Stimulated activated CD8-positive, alpha-beta memory T cell treated with anti-CD3 and anti-CD28 coated beads, Interleukin-7, amount 100 ng/mL, for 24 hours (primary cell): Measurements from ENCODE around the gene KIF24.
"Not testable (repeated sequence)": the region's sequence is repeated elsewhere in the genome, so short reads cannot be mapped to it uniquely, and the experiment has no call there.

Source experiments
- DNase-seq: peaks from one replicate; pipeline ENCODE4 v3.0.0-alpha.2; 2020; ENCODE audit warnings: low read depth

Gene KIF24

GRCh38 chr9:34328500-34328986 is 525 bp downstream of the KIF24 start:
- no peak for DNase-seq

- no peak for DNase-seq
Observed at GRCh38 chr9:34326690-34327089, 2.4 kb downstream of the KIF24 start.

DNA sequence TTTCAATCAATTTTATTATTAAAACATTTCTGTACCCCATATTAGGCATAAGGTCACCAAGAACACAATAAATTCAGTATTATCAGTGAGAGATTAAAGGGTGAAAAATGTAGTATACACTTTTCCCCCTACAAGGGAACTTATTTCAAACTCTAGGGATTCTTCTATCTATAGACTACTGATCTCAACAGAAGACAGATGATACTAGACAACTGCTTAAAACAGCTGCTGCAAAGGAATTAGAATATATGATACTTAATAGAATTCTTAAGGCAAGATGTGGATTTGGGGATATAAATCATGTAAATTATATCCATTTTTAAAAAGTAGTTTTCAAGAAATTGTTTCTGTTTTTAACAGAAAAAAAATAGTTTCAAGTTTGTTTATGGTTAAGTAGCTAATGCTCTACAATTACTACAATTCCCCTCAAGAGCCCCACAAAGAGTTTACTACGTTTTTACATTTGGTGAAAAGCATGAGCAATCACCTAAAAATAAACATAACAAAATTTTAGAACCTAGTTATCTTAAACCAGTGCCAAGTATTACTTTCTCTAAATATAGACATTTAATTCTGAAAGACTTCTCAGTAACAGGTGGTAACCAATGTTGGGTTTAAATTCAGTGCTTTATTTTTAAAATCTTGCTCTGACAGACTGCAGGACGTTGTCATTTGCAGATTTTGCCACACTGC is 6.0 kb downstream of the KIF24 start:
- no peak for DNase-seq

DNA sequence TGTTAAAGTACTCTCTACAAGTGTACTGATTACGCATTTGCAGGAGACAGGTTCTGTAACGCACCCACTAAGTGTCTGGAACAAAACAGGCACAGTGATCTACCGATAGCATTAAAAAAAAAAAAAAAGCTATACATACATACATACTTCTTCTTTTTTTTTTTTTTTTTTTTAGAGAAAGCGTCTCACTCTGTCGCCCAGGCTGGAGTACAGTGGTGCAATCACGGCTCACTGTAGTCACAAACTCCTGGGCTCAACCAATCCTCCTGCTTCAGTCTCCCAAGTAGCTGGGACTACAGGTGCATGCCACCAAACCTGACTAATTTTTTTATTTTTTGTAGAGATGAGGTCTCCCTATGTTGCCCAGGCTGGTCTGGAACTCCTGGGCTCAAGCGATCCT is 7.6 kb downstream of the KIF24 start:
- no peak for DNase-seq

- DNase-seq, result no peak
Observed at GRCh38 chr9:34318163-34318790, 10.8 kb downstream of the KIF24 start.

DNA sequence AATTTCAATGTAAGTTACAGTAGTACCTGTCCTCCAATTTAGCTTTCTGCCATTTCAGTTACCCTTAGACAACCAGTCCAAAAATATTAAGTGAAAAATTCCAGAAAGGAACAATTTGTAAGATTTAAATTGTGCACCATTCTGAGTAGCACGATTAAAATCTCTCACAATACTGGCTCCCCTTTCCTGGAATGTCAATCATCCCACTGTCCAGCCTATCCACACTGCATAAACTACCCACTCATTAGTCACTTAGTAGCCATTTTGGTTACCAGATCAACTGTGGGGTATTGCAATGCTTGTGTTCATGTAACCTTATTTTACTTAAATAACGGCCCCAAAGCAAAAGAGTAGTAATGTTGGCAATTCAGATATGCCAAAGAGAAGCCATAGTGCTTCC is 11.6 kb downstream of the KIF24 start:
- DNase-seq, result no peak

GRCh38 chr9:34311499-34312185 is 17.4 kb downstream of the KIF24 start:
- DNase-seq, result no peak

- no peak for DNase-seq
Observed at GRCh38 chr9:34310215-34310614, 18.9 kb downstream of the KIF24 start.

DNA sequence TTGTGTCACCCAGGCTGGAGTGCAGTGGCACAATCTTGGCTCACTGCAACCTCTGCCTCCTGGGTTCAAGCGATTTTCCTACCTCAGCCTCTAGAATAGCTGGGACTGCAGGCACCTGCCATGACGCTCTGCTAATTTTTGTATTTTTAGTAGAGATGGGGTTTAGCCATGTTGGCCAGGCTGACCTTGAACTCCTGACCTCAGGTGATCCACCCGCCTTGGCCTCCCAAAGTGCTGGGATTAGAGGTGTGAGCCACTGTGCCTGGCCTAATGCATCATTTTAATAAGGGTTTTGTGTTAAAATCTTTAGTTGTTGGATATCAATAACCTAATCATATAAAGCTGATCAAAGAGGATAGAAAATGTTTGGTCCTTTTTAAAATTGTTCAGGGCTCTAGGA is 20.8 kb downstream of the KIF24 start:
- not testable (repeated sequence) for DNase-seq

DNA sequence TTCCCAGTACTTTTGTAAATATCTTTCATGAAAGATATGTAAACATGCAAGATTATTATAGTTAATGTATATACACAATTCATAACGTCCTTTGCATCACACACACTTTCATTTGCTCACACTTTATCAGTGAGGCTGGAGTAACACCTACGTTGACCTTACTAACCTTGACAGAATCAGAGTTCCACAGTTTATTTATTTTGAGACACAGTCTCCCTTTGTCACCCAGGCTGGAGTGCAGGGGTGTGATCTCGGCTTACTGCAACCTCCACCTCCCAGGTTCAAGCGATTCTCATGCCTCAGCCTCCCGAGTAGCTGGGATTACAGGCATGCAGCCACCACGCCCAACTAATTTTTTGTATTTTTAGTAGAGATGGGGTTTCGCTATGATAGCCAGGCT is 28.0 kb downstream of the KIF24 start:
- DNase-seq, result not testable (repeated sequence)

DNA sequence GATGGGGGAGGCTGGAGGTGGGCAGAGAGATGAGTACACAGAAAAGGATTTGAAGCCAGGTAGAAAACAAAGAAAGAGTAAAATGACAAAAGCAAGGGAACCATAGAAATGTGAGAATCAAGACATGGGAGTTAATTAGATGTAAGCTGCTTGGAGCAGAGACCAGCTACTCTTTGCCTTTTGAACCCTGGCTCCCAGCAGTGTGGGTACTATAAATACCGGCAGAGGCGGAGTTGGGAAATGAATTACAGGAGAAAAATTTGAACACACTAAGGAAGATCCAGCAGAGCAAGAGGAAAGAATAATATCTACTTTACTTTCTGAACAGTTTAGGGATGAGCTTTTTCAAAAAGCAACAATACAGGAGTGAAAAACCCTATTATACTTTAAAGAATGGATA is 36.5 kb downstream of the KIF24 start:
- DNase-seq, result no peak

- no peak for DNase-seq
Observed at GRCh38 chr9:34291423-34291822, 37.6 kb downstream of the KIF24 start.

DNA sequence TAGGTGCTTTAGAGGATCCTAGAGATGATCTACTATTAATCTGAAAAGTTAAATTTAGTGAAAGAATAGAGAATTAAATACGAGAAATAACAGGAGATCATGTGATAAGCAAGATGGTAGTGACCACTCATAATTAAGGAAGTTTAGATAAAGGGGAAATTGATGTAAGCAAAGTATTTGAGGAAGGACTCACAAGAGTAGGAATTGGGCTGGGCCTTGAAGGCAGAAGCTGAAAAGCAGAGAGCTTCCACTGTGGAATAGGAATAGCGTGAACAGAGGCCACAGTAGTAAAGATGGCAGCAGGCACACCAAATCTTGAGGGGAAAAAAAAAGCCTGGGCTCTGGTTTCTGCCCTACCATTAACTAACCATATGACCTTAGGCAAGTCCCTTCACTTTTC is 38.0 kb downstream of the KIF24 start:
- DNase-seq, result no peak

DNA sequence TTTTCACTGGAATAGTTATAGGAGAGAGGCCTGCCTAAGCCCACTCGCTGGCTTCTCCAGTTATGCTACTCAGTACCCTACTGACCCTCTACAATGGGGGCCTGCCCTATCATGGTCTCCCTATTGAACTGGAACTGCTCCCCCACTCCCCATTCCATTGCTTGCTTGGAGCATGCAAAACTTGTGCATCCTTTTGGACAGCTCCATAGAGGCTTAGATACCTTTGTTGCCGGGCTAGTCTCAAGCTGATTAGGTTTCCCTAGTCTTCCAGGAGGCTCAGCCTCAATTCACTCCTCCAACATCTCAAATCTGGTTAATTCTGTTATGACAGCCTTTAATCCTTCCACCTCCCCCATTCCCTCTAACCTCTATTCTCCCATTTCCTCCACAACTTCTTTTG is 39.9 kb downstream of the KIF24 start:
- DNase-seq, result no peak

GRCh38 chr9:34282096-34282495 is 47.0 kb downstream of the KIF24 start:
- DNase-seq, result no peak

GRCh38 chr9:34279411-34279810 is 49.7 kb downstream of the KIF24 start:
- DNase-seq, result no peak
